GM23338 (cell line): ENCODE data around the gene WDR38. TPM values are rescaled to one million over a fixed set of nuclear protein-coding genes. Genes with fewer than 3 reads are reported as not detected.
A peak's percentile ranks its signal among the peaks of the same experiment; 100 is the strongest.

Experiments
- ATAC-seq: fragments of 200-7000 bp; cut with Tn5 transposase; 3 replicates; pipeline ENCODE4 v1.9.1; 2020
- DNase-seq: peaks from one replicate; pipeline ENCODE4 v3.0.0-alpha.2; 2015; ENCODE audit warnings: low spot score
- H2AFZ ChIP-seq: fragments of 200-600 bp; sonication (generic); 2 replicates; pipeline ENCODE4 v1.8.0; 2016; ENCODE audit warnings: antibody characterized with exemption, mild to moderate bottlenecking, moderate library complexity
- H3F3A ChIP-seq: fragments of 200-600 bp; sonication (generic); replicated peaks from 2 replicates; pipeline ENCODE4 v1.8.0; 2017; ENCODE audit warnings: antibody characterized with exemption, mixed run types, low read depth
- H3K27ac ChIP-seq: fragments of 200-600 bp; sonication (generic); 2 replicates; pipeline ENCODE4 v1.6.1; 2016; ENCODE audit warnings: low read depth
- H3K27me3 ChIP-seq: fragments of 200-600 bp; sonication (generic); 2 replicates; pipeline ENCODE4 v1.8.0; 2016; ENCODE audit warnings: mild to moderate bottlenecking, mixed run types, moderate library complexity; ENCODE audit not compliant: insufficient read depth
- H3K36me3 ChIP-seq: fragments of 200-600 bp; sonication (generic); 2 replicates; pipeline ENCODE4 v1.8.0; 2016; ENCODE audit warnings: mild to moderate bottlenecking; ENCODE audit not compliant: insufficient read depth
- H3K4me1 ChIP-seq: fragments of 200-600 bp; sonication (generic); 2 replicates; pipeline ENCODE4 v1.8.0; 2016; ENCODE audit warnings: mild to moderate bottlenecking, moderate library complexity; ENCODE audit not compliant: insufficient read depth
- H3K4me2 ChIP-seq: fragments of 200-600 bp; sonication (generic); 2 replicates; pipeline ENCODE4 v1.7.1; 2017; ENCODE audit warnings: mixed run types
- H3K4me3 ChIP-seq: fragments of 200-600 bp; sonication (generic); 2 replicates; pipeline ENCODE4 v1.6.1; 2016; ENCODE audit warnings: mixed run types
- H3K79me2 ChIP-seq: fragments of 200-600 bp; sonication (generic); replicated peaks from 2 replicates; pipeline ENCODE4 v1.8.0; 2017; ENCODE audit warnings: mild to moderate bottlenecking; ENCODE audit not compliant: insufficient read depth
- H3K9me2 ChIP-seq: fragments of 200-600 bp; sonication (generic); 2 replicates; pipeline ENCODE4 v1.8.0; 2017; ENCODE audit not compliant: insufficient read depth
- H4K20me1 ChIP-seq: fragments of 200-600 bp; sonication (generic); replicated peaks from 2 replicates; pipeline ENCODE4 v1.8.0; 2017; ENCODE audit warnings: mild to moderate bottlenecking; ENCODE audit not compliant: insufficient read depth
- H3K27ac Mint-ChIP-seq: 2 replicates; pipeline ENCODE4 v1.8.0; 2020; ENCODE audit warnings: inconsistent platforms, mild to moderate bottlenecking, moderate library complexity, mixed read lengths
- H3K27me3 Mint-ChIP-seq: 3 replicates; pipeline ENCODE4 v1.8.0; 2022; ENCODE audit warnings: low read depth, mild to moderate bottlenecking, moderate library complexity, mixed read lengths, inconsistent platforms; ENCODE audit not compliant: insufficient read depth, poor library complexity
- H3K36me3 Mint-ChIP-seq: 3 replicates; pipeline ENCODE4 v1.8.0; 2021; ENCODE audit warnings: low read depth, mild to moderate bottlenecking, inconsistent platforms, moderate library complexity, mixed read lengths
- H3K4me1 Mint-ChIP-seq: 3 replicates; pipeline ENCODE4 v1.8.0; 2020; ENCODE audit warnings: mild to moderate bottlenecking, inconsistent platforms, mixed read lengths
- H3K4me3 Mint-ChIP-seq: 3 replicates; pipeline ENCODE4 v1.8.0; 2021; ENCODE audit warnings: moderate library complexity, mild to moderate bottlenecking, inconsistent platforms, mixed read lengths
- H3K9me3 Mint-ChIP-seq: 3 replicates; pipeline ENCODE4 v1.8.0; 2020; ENCODE audit warnings: moderate library complexity, mild to moderate bottlenecking, inconsistent platforms, mixed read lengths
- CREB1 ChIP-seq: fragments of 250-450 bp; sonication (Bioruptor Pico); IDR thresholded peaks from 2 replicates; pipeline ENCODE4 v1.5.0; 2020; ENCODE audit warnings: low read depth, mild to moderate bottlenecking, moderate library complexity
- CTCF ChIP-seq, 2 experiments: fragments of 200-600 bp in 1 of 2; sonication (generic) in 1 of 2; conservative IDR thresholded peaks; 2 replicates each; pipeline versions ENCODE4 v1.5.1 to v1.6.1; 2016 to 2017; ENCODE audit warnings: antibody characterized with exemption in 2 of 2, low read depth in 2 of 2, mild to moderate bottlenecking in 2 of 2, moderate library complexity in 1 of 2
- ETS1 ChIP-seq: IDR thresholded peaks from 2 replicates; pipeline ENCODE4 v1.6.1; 2016; ENCODE audit warnings: antibody characterized with exemption
- EZH2 ChIP-seq: fragments of 200-600 bp; sonication (generic); IDR thresholded peaks from one replicate; pipeline ENCODE4 v1.8.0; 2017; ENCODE audit warnings: antibody characterized with exemption, mild to moderate bottlenecking, low read depth; ENCODE audit not compliant: unreplicated experiment
- EZH2phosphoT487 ChIP-seq: fragments of 200-600 bp; sonication (generic); IDR thresholded peaks from one replicate; pipeline ENCODE4 v1.8.1; 2018; ENCODE audit warnings: antibody characterized with exemption; ENCODE audit not compliant: unreplicated experiment
- JUNB ChIP-seq: IDR thresholded peaks from one replicate; pipeline ENCODE4 v1.6.1; 2016; ENCODE audit warnings: antibody characterized with exemption; ENCODE audit not compliant: unreplicated experiment
- NANOG ChIP-seq: IDR thresholded peaks from 2 replicates; pipeline ENCODE4 v1.6.1; 2016; ENCODE audit warnings: antibody characterized with exemption, borderline replicate concordance
- POLR2AphosphoS5 ChIP-seq: IDR thresholded peaks from 2 replicates; pipeline ENCODE4 v1.6.1; 2016; ENCODE audit warnings: antibody characterized with exemption, low read depth
- STAT1 ChIP-seq: IDR thresholded peaks from one replicate; pipeline ENCODE4 v1.6.1; 2016; ENCODE audit warnings: antibody characterized with exemption; ENCODE audit not compliant: unreplicated experiment
- ZNF114 ChIP-seq: fragments of 250-450 bp; sonication (Bioruptor Pico); IDR thresholded peaks from 2 replicates; pipeline ENCODE4 v1.5.0; 2020; ENCODE audit warnings: mild to moderate bottlenecking, moderate library complexity
- ZNF331 ChIP-seq: fragments of 250-450 bp; sonication (Bioruptor Pico); IDR thresholded peaks from 2 replicates; pipeline ENCODE4 v1.5.0; 2020; ENCODE audit warnings: low read depth, mild to moderate bottlenecking, moderate library complexity
- ZNF462 ChIP-seq: fragments of 250-450 bp; sonication (Bioruptor Pico); IDR thresholded peaks from 2 replicates; pipeline ENCODE4 v1.5.0; 2020; ENCODE audit warnings: mild to moderate bottlenecking, moderate library complexity
- polyA plus RNA-seq: library from polyadenylated mRNA; unstranded; fragments of >200 nt; fragmentation: Nextera tagmentation; extraction: Ambion mirVana; gene quantifications from 2 replicates; pipeline ENCODE4 v1.2.1, GENCODE V29; 2016
- total RNA-seq: library from RNA; depleted of rRNA; stranded (reverse); fragments of >200 nt; shearing (Covaris generic); gene quantifications from 2 replicates; pipeline ENCODE4 v1.2.3, GENCODE V29; 2014
- TF ChIP-seq, protein P1 (sequence below): IDR thresholded peaks from one replicate; pipeline ENCODE4 v1.6.1; 2018; ENCODE audit warnings: antibody characterized with exemption; ENCODE audit not compliant: unreplicated experiment

The WDR38 gene
- total and polyA plus RNA-seq, 2 experiments from 2014 or later: not detected

DNA sequence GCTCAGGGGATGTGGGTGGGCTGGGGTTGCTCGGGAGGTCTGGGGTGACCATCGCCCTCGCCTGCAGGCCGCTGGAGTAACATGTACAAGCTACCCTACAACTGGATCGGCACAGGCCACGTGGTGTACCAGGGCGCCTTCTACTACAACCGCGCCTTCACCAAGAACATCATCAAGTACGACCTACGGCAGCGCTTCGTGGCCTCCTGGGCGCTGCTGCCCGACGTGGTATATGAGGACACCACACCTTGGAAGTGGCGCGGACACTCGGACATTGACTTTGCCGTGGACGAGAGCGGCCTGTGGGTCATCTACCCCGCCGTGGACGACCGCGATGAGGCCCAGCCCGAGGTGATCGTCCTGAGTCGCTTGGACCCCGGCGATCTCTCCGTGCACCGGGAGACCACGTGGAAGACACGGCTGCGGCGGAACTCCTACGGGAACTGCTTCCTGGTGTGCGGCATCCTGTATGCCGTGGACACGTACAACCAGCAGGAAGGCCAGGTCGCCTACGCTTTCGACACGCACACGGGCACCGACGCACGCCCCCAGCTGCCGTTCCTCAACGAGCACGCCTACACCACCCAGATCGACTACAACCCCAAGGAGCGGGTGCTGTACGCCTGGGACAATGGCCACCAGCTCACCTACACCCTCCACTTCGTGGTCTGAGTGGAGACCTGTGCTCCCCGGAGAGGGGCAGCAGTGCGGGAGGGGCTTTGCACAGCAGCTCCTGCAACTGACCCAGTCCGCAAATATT lies 43.3 kb upstream of the WDR38 start:
- Histone ChIP-seq H3K79me2 (no peaks in the 10 kb centered on the region), H3K4me1 (peaks cover 14% of the 10 kb centered on the region), H3K27me3 (no peaks in the 10 kb centered on the region), H2AFZ (peak overlapping the region; percentile 94; the same call in 1 of the 2 replicates), H3K36me3 (no peaks in the 10 kb centered on the region), H3K27ac (no peak overlapping the region), H3K4me2 (no peak overlapping the region), H3K9me2 (no peaks in the 10 kb centered on the region), H3K4me3 (no peak overlapping the region), H3F3A (0 out of 2 replicates have a peak, but pooled peaks cover 8% of the 10 kb centered on the region), H4K20me1 (no peaks in the 10 kb centered on the region)
- DNase-seq: no peak
- Mint-ChIP-seq H3K36me3 (no peaks in the 10 kb centered on the region; the same call in 2 of the 3 replicates), H3K4me1 (peaks cover 34% of the 10 kb centered on the region), H3K4me3 (no peak overlapping the region; the same call in 2 of the 3 replicates), H3K27me3 (peaks cover 6% of the 10 kb centered on the region), H3K9me3 (no peaks in the 10 kb centered on the region), H3K27ac (no peak overlapping the region; the same call in 1 of the 2 replicates)
- TF ChIP-seq NANOG: no peak
- no peak for TF ChIP-seq ZNF462 (CRISPR knock-in tag)
- TF ChIP-seq CTCF (conservative IDR thresholded peaks at IDR 0.05; ENCODE audit: low read depth in 2 of 2): no peak
- TF ChIP-seq, protein P1, sequence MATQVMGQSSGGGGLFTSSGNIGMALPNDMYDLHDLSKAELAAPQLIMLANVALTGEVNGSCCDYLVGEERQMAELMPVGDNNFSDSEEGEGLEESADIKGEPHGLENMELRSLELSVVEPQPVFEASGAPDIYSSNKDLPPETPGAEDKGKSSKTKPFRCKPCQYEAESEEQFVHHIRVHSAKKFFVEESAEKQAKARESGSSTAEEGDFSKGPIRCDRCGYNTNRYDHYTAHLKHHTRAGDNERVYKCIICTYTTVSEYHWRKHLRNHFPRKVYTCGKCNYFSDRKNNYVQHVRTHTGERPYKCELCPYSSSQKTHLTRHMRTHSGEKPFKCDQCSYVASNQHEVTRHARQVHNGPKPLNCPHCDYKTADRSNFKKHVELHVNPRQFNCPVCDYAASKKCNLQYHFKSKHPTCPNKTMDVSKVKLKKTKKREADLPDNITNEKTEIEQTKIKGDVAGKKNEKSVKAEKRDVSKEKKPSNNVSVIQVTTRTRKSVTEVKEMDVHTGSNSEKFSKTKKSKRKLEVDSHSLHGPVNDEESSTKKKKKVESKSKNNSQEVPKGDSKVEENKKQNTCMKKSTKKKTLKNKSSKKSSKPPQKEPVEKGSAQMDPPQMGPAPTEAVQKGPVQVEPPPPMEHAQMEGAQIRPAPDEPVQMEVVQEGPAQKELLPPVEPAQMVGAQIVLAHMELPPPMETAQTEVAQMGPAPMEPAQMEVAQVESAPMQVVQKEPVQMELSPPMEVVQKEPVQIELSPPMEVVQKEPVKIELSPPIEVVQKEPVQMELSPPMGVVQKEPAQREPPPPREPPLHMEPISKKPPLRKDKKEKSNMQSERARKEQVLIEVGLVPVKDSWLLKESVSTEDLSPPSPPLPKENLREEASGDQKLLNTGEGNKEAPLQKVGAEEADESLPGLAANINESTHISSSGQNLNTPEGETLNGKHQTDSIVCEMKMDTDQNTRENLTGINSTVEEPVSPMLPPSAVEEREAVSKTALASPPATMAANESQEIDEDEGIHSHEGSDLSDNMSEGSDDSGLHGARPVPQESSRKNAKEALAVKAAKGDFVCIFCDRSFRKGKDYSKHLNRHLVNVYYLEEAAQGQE: no peak
- TF ChIP-seq EZH2phosphoT487: no peak
- no peak for TF ChIP-seq ETS1
- TF ChIP-seq ZNF114: no peak
- no peak for TF ChIP-seq EZH2
- TF ChIP-seq ZNF331: no peak
- TF ChIP-seq STAT1: no peak
- no peak for TF ChIP-seq CREB1 (CRISPR knock-in tag)
- no peak for TF ChIP-seq JUNB
- TF ChIP-seq POLR2AphosphoS5: no peak
- ATAC-seq: no peak
